ENCODE data around the gene GPC5. TPM values are rescaled to one million over a fixed set of nuclear protein-coding genes. Genes with fewer than 3 reads are reported as not detected.

GPC5 gene
- total RNA-seq, 1 experiment from 2014 or later, result 0.21 TPM

DNA sequence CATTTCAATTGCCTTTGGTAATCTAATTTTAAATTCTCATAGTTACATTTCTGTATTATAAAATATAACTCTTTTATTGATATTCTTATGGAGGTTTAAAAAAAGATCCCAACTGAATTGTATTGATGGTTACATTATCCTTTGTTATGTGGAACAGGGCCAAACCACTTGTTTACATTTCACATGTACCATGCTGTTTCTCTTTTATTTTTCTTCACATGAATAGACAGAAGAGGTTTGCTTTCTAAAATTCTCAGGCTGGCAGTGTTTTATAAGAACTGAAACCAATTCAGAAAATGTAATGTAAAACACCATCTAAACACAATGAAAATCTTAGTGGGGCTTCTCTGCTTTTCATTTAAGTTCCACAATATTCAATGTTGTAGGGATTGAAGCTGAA lies 122.5 kb downstream of the GPC5 start:
- no peak for DNase-seq (ENCODE audit: low spot score)
- H3K4me3 ChIP-seq (ENCODE audit: low read depth, low read length, poor library complexity, severe bottlenecking), result no peak overlapping the region
- no peaks in the 10 kb centered on the region for H3K9me3 ChIP-seq (ENCODE audit: low read depth, low read length, poor library complexity, severe bottlenecking)
- ChIA-PET CTCF (no interaction called here), POLR2A (ENCODE audit: low non-redundant PET) (no interaction called here)
- TF ChIP-seq, protein P1, sequence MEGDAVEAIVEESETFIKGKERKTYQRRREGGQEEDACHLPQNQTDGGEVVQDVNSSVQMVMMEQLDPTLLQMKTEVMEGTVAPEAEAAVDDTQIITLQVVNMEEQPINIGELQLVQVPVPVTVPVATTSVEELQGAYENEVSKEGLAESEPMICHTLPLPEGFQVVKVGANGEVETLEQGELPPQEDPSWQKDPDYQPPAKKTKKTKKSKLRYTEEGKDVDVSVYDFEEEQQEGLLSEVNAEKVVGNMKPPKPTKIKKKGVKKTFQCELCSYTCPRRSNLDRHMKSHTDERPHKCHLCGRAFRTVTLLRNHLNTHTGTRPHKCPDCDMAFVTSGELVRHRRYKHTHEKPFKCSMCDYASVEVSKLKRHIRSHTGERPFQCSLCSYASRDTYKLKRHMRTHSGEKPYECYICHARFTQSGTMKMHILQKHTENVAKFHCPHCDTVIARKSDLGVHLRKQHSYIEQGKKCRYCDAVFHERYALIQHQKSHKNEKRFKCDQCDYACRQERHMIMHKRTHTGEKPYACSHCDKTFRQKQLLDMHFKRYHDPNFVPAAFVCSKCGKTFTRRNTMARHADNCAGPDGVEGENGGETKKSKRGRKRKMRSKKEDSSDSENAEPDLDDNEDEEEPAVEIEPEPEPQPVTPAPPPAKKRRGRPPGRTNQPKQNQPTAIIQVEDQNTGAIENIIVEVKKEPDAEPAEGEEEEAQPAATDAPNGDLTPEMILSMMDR (conservative IDR thresholded peaks at IDR 0.05; ENCODE audit: low read depth, low read length), result no peak
- no peak for TF ChIP-seq EZH2 (IDR thresholded peaks at IDR 0.05; ENCODE audit: borderline replicate concordance, low read depth, low read length, poor library complexity, severe bottlenecking)
- no TSS peak for BruUV-seq (replicated peaks)
- H3K4me1 ChIP-seq (ENCODE audit: insufficient read depth, low read length, poor library complexity, severe bottlenecking), result no peaks in the 10 kb centered on the region
- H3K27ac ChIP-seq (ENCODE audit: low read depth, low read length, poor library complexity, severe bottlenecking), result no peak overlapping the region
- intact Hi-C loops (cut with micrococcal nuclease; ENCODE audit: unreplicated experiment), result no loop called here
- no peaks in the 10 kb centered on the region for H3K27me3 ChIP-seq (replicated peaks; ENCODE audit: insufficient read depth, low read depth, low read length, poor library complexity)
- H3K36me3 ChIP-seq (ENCODE audit: insufficient read depth, low read length, poor library complexity, severe bottlenecking), result no peaks in the 10 kb centered on the region

DNA sequence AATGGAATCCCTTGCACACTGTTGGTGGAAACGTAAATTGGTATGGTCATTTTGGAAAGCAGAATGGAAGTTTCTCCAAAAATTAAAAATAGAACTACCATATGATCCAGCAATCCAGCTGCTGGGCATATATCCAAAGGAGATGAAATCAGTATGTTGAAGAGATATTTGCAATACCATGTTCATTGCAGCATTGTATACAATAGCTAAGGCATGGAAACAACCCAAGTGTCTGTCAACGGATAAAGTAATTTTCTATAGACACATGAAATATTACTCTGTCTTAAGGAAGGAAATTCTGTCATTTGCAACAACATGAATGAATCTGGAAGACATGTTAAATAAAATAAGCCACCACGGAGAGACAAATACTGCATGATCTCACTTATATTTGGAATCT lies 124.7 kb downstream of the GPC5 start:
- DNase-seq (ENCODE audit: low spot score), result no peak
- no peak for TF ChIP-seq EZH2 (IDR thresholded peaks at IDR 0.05; ENCODE audit: borderline replicate concordance, low read depth, low read length, poor library complexity, severe bottlenecking)
- TF ChIP-seq, protein P1 (conservative IDR thresholded peaks at IDR 0.05; ENCODE audit: low read depth, low read length), result no peak

DNA sequence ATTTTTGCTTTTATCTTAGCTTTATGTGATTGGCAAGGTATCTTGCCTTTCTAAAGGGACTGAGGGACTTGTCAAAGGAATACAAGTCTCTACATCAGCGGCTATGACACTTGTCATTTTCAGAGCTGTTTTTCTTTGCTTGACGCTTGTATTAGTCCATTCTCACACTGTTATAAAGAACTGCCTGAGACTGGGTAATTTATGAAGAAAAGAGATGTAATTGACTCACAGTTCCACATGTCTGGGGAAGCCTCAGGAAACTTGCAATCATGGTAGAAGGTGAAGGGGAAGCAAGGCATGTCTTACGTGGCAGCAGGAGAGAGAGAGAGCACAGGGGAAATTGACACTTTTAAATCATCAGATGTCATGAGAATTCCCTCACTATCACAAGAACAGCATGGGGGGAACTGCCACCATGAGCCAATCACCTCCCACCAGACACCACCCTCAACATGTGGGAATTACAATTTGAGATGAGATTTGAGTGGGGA lies 128.2 kb downstream of the GPC5 start:
- ChIA-PET POLR2A (ENCODE audit: low non-redundant PET) (no interaction called here), CTCF (no interaction called here)
- no peaks in the 10 kb centered on the region for H3K9me3 ChIP-seq (ENCODE audit: low read depth, low read length, poor library complexity, severe bottlenecking)
- intact Hi-C loops (cut with micrococcal nuclease; ENCODE audit: unreplicated experiment), result no loop called here
- TF ChIP-seq, protein P1 (conservative IDR thresholded peaks at IDR 0.05; ENCODE audit: low read depth, low read length), result no peak
- no peak for TF ChIP-seq EZH2 (IDR thresholded peaks at IDR 0.05; ENCODE audit: borderline replicate concordance, low read depth, low read length, poor library complexity, severe bottlenecking)
- H3K4me1 ChIP-seq (ENCODE audit: insufficient read depth, low read length, poor library complexity, severe bottlenecking), result no peaks in the 10 kb centered on the region
- H3K4me3 ChIP-seq (ENCODE audit: low read depth, low read length, poor library complexity, severe bottlenecking), result no peak overlapping the region
- no peaks in the 10 kb centered on the region for H3K36me3 ChIP-seq (ENCODE audit: insufficient read depth, low read length, poor library complexity, severe bottlenecking)
- no peak overlapping the region for H3K27ac ChIP-seq (ENCODE audit: low read depth, low read length, poor library complexity, severe bottlenecking)
- H3K27me3 ChIP-seq (replicated peaks; ENCODE audit: insufficient read depth, low read depth, low read length, poor library complexity), result no peaks in the 10 kb centered on the region
- BruUV-seq (replicated peaks), result no TSS peak
- DNase-seq (ENCODE audit: low spot score), result no peak

More for the DNA sequence above, 124.7 kb downstream of the GPC5 start:
- ChIA-PET POLR2A (ENCODE audit: low non-redundant PET) (no interaction called here), CTCF (no interaction called here)
- Histone ChIP-seq H3K9me3 (ENCODE audit: low read depth, low read length, poor library complexity, severe bottlenecking) (no peaks in the 10 kb centered on the region), H3K4me1 (ENCODE audit: insufficient read depth, low read length, poor library complexity, severe bottlenecking) (no peaks in the 10 kb centered on the region), H3K4me3 (ENCODE audit: low read depth, low read length, poor library complexity, severe bottlenecking) (no peak overlapping the region), H3K27ac (ENCODE audit: low read depth, low read length, poor library complexity, severe bottlenecking) (no peak overlapping the region), H3K36me3 (ENCODE audit: insufficient read depth, low read length, poor library complexity, severe bottlenecking) (no peaks in the 10 kb centered on the region), H3K27me3 (replicated peaks; ENCODE audit: insufficient read depth, low read depth, low read length, poor library complexity) (no peaks in the 10 kb centered on the region)
- no TSS peak for BruUV-seq (replicated peaks)
- intact Hi-C loops (cut with micrococcal nuclease; ENCODE audit: unreplicated experiment), result no loop called here

Measured in A673 (cell line).